Daoy (cell line): ENCODE measurements around the gene CLHC1. TPM values are rescaled to one million over a fixed set of nuclear protein-coding genes. Genes with fewer than 3 reads are reported as not detected.
"Not testable (repeated sequence)": the region's sequence is repeated elsewhere in the genome, so short reads cannot be mapped to it uniquely, and the experiment has no call there.

Experiments used
- DNase-seq: peaks from one replicate; pipeline ENCODE4 v3.0.0-alpha.2; 2015; ENCODE audit warnings: low read depth
- total RNA-seq: library from RNA; depleted of rRNA; stranded (reverse); fragments of >200 nt; shearing (Covaris generic); gene quantifications from 2 replicates; pipeline ENCODE4 v1.2.3, GENCODE V29; 2014

Gene CLHC1
- total RNA-seq, 1 experiment from 2014 or later = 7.0 TPM

DNA sequence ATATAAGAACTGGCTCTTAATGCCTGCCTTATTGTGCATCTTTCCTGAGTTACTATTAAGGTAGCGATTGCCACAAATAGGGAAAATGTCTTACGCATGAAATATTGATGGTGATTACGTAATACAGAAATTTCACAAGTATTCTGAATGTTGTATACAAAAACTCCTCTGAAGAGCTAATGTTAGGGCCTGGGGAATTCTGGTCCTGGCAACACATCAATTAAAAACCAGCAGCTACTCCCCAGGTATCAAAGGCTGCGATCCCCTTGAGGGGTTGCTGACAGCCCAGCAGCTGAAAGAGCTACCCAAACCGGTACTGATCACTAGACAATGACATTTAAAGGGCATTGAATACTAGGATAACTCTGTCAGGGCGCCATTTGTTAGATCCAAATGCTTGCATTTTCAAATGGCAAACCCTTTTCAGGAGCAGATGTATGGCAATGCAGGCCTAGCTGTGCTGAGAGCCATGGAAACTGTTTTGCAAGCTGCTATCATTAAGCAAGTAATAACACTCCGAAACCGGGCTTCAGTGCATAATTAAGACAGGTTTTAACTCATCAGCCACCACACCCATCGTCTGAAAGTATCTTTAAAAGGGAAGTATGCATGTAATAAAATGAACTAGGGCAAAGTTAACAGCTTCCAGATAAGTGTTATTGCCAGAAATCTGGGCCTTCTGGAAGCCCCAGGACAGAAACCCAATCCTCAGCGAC lies 78.4 kb downstream of the CLHC1 start:
- DNase-seq = no peak

DNA sequence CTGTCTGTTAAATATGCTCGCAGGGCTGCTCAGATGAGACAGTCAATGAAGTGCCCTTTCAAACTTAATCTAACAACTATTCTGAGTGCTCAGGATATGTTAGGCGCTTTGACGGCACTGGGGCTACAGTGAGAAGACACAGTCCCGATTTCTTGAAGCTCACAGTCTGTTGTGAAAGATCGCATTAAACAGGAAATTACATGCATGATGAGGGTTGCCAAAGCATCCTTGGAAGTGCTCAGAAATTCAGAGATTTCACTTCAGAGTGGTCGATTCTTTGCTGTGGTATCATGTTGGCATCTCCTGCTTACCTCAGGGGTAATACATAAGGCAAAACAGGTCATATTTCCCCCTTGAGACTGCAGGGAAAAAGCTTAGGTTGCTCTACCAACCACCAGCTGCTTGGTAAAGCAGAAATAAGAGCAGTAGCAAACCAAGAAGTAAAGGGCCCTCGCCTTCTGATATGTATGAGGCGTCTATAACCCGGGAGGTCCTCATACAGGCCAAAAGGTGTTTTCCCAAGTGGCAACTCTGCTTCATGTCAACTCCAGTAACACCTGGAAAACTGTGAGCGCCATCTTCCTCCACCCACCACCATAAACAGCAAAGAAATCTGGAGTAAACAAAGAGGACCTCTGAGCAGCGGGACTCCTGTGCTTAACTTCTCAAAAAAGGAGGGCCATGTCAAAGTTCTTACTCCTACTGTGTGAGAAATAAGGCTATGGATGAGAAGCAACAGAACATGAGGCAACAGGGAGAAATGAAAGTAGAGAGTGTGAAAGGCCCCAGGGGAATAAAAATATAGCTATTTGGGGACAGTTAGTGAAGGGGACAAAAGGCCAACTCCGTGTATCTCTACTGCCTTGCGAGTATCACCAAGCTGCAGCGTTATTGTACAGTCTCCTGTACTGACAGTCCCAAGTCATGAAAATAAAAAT lies 79.3 kb downstream of the CLHC1 start:
- DNase-seq = no peak

DNA sequence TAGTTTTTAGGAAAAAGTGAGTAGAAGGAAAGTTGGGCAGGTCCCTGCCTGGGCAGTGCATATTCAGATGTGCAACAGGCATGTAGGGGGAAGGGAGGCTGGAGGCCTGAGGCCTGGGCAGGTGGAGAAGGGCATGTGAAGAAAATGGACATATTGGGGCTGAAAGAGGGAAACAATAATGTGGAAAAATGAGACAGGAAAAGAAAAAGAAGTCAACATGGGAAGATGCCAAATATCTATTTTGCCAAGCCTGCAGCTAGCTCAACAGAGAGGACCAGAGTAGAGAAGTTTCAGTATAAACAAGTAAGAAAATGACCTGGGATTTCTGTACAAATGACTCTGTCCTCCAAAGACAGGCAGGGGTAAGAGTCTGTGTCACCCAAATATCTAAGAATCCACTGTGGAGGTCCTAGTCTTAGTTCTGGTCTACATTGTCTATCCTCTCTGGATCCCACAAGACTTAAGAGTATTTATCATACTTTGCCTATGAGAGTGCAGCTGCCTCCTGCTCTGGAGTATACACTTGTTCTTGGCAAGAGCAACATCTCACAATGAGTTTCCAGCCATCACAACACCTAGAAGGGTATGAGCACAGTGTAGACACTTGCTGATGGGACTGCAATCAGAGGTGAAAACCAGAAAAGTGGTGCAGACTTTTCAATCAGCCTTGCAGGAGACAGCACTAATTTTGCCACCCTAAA lies 80.2 kb downstream of the CLHC1 start:
- DNase-seq = no peak

DNA sequence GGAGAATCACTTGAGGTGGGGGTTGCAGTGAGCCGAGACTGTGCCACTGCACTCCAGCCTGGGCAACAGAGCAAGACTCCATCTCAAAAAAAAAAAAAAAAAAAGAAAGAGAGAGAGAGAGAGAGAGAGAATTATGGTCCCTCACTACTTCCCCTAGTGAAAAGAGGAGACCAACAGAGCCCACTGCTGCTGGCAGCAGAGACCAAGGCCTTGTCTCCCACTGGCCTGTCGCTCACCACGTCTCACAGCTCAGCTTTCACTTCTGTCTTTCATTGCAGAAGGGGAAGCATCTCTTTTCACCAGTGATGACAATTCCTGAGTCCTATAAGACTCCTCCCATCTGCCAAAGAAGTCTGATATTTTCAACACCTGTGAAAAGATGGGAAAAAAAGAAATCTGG lies 81.3 kb downstream of the CLHC1 start:
- DNase-seq = no peak

DNA sequence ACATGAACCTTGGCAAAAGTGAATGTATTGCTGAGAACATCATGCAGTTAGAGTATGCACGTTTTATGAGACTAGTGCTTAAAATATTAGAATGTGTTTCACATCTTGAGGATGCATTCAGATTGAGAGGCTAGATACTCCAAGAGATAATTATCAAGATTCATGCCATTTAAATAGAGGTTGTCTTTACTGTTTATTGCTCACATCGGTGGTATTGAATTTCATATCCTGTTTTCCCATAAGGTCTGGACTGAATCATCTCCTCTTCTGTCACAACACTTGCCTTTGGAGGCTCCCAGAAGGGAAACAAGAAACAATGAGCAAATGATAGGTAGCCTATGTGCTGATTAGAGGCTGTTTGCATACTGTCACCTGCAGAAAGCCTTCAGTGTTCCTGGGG lies 83.8 kb downstream of the CLHC1 start:
- peak; percentile 23 for DNase-seq

DNA sequence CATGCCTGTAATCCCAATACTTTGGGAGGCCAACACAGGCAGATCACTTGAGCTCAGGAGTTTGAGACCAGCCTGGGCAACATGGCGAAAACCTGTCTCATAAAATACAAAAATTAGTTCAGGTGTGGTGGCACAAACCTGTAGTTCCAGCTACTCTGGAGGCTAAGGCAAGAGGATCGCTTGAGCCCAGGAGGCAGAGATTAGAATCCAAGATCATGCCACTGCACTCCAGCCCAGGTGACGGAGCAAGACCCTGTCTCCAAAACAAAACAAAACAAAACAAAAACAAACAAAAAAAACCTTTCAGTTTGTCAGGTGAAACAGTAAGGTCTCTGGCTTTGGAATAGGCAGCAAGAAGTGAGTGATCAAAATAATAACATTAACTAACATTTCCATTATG lies 84.6 kb downstream of the CLHC1 start:
- DNase-seq = no peak

DNA sequence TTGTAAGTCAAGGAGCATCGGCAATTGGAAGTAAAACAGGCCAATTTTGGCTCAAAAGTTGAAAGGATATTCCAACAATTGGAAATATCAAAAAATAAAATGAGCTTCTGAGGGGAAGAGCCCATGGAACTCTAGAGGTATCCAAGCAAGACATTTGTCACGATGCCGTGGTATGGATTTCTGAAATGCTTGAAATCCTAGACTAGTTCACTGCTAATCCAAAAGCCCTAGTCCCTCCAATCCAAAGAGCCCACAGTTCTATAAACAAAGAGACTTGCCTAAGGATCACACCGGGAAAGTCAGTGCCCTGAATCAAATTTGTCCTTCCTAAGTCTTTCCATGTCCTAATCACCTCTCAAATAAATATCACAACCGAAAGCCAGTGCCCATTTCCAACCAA lies 85.1 kb downstream of the CLHC1 start:
- no peak for DNase-seq

DNA sequence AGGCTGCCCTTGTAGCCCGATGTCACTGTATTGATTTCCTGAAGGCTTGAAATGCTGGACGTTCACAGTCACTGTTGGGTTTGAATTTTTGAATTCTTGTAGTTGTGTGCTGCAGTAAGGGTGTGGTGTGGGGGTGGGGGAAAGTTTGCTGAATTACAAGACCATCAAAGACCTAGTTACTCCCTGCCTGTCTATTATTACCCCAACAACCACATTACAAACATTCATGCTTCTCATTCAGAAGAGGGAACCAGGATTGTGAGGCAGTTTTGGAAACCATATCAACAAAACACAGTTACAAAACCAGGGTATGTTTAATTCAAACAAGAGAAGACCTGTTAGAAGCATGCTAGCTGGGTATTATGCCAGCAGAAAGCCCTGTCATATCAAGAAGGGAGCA lies 85.8 kb downstream of the CLHC1 start:
- no peak for DNase-seq

DNA sequence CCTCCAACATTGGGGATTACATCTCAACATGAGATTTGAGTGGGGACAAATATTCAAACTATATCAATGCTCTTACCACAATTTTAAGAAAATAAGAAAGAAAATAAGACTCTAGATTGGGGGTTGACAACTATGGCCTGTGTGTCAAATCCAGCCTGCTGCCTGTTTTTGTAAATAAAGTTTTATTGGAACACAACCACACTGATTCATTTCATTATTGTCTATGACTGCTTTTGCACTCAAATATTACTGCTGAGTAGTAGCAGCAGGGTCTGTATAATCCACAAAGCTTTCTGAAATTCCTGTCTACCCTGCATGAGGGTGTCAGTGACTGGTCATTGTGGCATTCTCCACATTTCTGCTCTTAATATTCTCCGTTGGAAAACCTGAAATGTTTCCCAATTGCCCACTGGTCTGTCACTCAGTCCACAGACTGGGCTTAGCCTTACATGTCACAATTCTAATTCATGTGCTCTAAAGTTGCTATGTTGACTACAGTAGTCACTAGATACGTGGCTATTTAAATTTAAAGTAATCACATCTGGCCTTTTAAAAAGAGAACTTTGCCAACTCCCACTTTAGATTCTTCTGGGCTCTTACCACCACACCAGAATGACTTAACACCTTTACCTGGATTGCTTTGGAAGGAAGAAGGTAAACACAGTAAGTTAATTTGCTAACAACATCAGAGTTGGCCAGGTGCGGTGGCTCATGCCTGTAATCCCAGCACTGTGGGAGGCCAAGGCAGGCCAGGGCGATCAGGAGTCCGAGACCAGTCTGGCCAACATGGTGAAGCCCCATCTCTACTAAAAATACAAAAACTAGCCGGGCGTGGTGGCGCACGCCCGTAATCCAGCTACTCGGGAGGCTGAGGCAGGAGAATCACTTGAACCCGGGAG lies 86.9 kb downstream of the CLHC1 start:
- DNase-seq = no peak

DNA sequence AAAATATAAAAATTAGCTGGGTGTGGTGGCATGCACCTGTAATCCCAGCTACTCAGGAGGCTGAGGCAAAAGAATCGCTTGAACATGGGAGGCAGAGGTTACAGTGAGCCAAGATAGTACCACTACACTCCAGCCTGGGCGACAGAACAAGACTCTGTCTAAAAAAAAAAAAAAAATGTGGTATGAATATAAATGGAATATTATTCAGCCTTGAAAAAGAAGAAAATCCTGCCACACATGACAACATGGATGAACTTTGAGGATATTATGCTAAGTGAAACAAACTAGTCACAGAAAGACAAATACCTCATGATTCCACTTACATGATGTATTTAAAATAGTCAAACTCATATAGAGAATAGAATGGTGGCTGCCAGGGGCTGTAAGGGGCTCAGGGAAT lies 88.4 kb downstream of the CLHC1 start:
- not testable (repeated sequence) for DNase-seq

DNA sequence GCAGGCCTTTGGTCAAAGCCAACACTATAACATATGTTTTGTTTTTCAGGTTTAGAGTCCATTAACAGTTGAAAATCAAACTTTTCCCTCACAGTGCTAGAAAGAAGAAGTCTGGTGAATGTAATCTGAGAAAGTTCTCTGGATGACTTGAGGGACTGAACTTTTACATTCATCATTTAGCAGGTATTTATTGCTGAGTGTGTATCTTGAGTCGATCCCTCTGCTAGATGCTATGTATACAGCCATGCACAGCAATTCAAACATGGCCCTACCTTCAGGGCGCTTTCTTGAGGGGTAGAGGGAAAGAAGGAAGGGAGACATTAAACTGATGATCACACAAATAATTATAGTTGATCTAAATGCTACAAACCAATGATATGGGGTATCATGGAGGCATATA lies 89.6 kb downstream of the CLHC1 start:
- DNase-seq = no peak

DNA sequence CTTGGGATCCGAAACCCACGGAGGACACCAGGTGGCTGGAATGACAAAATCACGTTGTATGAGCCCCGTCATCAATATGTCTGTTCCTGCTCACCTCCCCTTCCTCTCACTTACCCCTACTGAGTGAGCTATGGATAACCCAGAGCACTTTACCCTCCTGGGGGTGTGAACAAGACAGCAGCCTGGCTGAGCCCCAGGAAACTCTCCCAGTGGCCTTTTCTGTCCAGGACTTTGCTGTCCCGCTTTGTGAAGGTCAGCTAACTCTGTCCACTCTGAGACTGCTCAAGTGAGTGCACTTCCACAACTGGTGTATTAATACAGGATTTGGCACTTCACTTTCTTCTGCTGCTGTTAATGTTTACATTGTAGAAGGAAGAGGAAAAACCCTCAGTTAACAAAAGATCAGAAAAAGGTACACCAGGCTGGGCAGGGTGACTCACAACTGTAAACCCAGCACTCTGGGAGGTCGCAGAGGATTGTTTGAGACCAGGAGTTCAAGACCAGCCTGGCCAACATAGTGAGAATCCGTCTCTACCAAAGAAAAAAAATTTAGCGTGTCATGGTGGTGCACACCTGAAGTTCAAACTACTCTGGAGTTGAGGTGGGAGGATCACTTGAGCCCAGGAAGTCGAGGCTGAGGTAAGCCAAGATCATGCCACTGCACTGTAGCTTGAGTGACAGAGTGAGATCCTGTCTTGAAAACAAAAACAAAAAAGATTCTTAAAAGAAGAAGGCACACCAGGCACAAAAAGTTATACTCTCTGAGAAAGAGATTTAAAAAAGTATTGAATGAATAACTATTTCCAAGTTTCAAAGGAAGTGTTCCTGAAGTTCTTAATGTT lies 90.3 kb downstream of the CLHC1 start:
- DNase-seq = peak; percentile 19

DNA sequence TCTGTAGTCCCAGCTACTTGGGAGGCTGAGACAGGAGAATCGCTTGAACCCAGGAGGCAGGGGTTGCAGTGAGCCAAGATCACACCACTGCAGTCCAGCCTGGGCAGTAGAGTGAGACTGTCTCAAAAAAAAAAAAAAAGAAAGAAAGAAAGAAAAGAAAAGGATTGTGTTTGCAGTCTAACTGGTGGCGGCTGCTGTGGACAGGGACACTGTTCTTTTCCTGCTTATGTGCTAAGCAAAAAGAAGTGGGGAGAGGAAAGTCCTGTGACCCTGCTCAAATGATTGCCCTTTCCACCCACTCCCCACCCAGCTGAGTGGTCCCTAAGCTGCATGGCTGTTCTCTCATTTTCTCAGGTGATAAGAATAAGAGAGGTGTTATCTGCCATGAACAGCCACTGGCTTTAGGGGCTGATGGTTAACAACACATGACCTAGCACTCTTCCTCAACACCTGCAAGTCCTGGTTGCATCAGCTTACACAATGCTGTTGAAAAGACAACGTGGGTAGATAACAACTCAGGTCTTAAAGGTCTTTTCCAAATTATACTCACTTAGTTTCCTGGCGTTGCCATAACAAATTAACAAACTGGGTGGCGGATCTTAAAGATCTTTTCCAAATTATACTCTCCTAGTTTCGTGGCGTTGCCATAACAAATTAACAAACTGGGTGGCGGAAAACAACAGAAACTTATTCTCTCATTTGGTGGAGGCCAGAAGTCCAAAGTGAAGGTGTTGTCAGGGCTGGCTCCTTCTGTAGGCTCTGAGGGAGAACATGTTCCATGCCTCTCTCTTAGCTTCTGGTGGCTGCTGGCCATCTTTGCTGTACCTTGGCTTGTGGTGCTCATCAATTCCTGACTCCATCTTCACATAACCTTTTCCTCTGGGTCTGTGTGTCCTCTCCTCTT lies 91.5 kb downstream of the CLHC1 start:
- no peak for DNase-seq

DNA sequence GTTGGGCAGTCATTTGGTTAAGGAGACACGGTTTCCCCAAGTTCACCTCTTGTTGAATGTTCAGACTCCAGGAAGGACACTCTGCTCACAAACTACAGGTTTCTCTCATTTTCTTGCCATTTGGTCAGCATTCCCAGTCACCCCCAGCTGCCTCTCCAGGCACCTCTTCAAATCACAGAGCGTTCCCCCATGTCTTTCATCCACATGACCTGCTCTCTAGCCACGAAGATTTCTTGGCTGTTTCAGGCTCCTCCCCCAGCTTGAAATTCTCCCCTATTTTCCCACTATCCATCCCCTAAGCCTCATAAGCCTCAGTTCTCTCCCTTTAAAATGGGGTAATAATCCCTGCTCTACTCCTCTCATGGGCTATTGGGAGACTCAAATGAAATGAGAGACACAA lies 92.8 kb downstream of the CLHC1 start:
- no peak for DNase-seq

DNA sequence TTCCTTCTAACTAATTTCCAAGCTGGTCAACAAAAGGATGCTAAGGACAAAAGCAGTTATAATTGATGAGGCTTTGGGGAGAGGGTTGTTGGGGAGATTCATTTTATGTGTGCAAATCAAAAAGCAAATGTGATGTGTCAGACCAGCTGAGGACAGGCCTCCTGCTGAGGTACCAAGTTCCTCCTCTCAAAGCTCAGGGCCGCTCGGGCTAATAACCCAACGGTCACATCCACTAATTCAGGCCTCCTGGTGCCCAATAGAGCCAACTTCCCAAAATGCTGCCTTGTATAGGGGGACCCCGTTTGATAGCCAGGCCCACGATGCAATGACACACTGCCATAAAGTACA lies 93.2 kb downstream of the CLHC1 start:
- no peak for DNase-seq

DNA sequence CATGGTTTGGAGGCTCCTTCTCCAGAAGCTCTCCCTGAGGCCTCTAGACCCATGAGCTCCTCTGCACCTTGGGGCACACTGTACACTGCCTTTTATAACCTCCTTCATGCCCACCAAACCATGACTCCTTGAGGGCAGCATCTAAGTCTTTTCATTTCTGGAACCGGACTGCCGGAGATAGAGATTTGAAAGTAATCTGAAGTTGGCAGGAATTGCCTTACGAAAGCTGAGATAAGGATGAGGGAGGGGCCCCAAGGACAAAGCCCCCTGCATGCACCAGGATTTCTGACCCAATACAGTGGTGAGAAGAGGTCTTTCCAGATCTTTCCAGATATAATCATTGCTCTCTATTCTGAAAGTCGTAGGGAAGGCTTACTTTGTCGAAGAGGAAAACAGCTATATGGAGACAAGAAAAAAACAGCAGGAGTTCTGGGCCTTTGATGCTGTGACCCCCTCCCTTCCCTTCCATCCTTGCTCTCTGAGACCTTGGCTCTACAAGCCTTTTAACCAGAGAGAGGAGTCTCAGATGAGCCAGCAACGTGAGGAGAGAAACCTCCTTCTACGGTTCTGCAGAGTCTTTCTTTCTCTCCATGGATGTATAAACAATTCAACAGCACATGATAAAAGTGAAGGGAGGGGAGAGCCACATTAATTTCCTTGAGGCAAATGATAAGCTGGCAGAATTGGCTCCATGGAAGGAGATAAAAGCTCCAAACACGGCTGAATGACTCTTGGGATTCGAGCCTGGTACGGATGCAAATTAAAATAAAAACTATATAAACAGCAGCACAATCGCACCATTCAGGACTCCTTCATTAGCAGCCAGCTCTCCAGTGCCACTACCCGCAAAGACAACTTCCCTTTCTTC lies 93.8 kb downstream of the CLHC1 start:
- no peak for DNase-seq

DNA sequence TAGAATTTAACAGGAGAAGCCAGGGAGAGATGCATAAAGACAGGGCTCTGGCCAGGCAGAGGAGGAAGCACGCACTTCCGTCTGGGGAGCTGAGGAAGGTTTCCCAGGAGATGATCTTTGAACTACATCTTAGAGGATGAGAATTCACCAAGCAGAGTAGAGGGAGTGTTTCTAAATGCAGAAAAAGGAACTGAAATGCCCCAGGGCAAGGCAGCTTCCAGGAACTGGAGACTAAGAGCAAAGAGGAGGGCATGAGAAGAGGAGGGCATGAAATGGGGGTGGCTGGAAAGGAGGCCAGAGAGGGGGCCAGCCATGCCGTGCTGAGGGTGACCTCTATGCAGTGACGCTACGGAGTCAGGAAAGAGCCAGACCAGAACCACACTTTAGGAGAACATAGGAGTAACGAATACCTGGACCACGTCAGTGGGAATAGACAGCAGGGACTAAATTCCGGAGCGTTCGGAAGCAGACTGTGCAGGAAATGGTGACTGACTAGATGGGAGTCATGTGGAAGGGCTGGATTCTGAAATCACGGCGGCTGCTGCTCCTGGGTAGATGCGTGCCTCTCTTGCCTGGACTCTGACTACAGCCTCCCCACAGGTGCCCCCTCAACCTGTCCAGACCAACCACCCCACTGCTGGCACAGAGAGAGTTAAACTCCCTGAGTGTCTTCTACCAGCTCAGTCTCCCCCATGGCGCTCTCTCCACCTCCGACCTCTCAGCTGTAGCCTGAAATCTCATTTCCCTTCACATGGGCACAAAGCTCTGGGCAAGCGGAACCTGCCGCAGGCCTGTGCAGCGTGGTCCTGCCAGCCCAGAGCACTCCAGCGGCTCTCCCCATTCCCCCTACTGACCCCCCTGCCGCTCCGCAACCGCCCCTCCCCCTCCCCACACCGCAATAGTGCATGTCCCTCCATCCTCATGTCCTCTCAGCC lies 94.8 kb downstream of the CLHC1 start:
- DNase-seq = no peak
